DMS79 (cell line): Measurements from ENCODE around the gene SLC38A7.

ENCODE experiments used
- DNase-seq: peaks from one replicate; lab custom pipeline; 2025; lab: John Stamatoyannopoulos, UW

The SLC38A7 gene

DNA sequence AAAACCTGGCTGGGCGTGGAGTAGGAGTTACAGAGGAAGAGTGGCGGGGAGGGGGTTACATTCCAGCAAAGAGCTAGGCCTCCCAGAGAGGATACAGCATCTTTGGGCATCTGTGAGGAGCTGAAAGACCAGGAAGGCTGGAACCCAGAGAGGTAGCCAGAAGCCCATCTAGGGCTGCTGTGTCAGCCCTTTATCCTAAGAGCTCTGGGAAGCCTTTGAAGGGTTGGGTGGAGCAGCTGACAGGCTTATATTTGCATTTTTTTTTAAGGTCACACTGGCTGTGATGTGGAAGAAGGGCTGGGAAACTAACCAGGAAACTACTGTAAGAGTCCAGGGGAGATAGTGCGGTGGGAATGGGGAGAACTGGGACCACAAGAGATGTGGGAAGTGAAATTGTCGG, 48.1 kb downstream of the SLC38A7 start:
- no peak for DNase-seq

- DNase-seq = no peak
Observed at GRCh38 chr16:58635502-58635901, 49.1 kb downstream of the SLC38A7 start.

DNA sequence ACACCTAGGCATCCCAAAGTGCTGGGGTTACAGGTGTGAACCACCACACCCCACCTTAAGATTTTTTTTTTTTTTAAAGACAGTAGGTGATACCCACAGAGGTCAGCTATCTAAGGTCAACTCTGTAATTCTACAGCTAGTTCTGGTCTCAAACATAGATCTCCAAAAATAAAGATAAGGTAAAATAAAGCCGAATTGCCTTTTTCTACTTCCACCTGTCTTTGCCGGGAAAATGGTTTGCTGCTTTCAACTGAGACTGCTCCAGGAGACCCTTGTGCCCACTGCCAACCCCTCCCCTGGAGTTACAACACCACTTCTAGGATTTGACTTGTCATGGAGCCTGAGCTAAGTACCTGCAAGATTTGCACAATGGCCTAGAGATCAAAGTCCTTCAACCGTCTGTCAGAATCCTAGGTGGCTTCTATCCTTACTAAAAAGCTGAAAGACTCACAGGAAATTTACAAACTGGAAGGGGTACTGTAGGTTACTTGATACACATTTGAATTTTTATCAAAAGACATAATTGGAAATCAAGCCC, 50.2 kb downstream of the SLC38A7 start:
- DNase-seq = no peak

GRCh38 chr16:58629733-58630640, 54.6 kb downstream of the SLC38A7 start, which contains the start of gene CNOT1:
Gene CNOT1 (minus strand): TSS chr16:58629826. CDS start chr16:58599337, 30,489 bp downstream.
- peak; percentile 82 for DNase-seq

- peak; percentile 6 for DNase-seq
Observed at GRCh38 chr16:58628845-58629732, 55.5 kb downstream of the SLC38A7 start.

DNA sequence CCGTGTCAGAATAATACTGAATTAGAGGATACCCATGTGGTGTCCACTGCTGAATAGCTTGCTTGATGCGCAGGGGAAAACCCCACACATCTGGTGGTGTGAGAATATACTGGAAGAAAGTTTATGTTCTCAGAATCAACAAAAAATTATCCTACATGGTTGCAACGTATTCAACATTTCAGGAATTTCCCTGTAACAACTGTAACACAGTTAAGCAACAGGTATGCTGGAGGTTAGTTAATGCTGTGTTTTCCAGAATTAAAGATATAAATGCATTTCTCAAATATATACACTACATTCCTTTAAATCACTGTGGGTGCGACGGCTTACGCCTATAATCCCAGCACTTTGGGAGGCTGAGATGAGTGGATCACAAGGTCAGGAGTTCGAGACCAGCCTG, 60.4 kb downstream of the SLC38A7 start:
- no peak for DNase-seq

GRCh38 chr16:58620396-58620795, 64.2 kb downstream of the SLC38A7 start:
- no peak for DNase-seq

DNA sequence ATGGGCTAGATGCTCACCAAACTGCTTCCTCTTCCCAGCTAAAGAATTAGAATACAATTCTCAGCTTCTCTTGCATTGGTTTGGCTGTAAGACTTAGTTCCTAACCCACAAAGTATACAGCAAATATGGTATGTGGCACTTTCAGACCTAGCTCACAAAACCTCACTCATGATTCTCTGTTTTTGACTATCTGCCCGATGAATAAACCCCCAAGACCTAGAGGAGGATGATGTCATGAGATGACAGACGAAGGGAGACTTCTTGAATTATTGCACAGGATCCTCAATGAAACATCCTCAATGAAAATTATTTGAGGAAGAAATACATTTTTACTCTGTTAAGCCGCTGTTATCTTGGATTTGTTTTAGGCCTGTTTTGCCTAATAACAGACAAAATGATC, 69.3 kb downstream of the SLC38A7 start:
- DNase-seq = no peak
